Heart left ventricle (tissue), 16 donors: ENCODE data around the gene ADARB1. TPM values are rescaled to one million over a fixed set of nuclear protein-coding genes. Genes with fewer than 3 reads are reported as not detected.
A peak's percentile ranks its signal among the peaks of the same experiment; 100 is the strongest.
"Not testable (repeated sequence)": the region's sequence is repeated elsewhere in the genome, so short reads cannot be mapped to it uniquely, and the experiment has no call there.

Experiments
- ATAC-seq, 4 donors: fragments of 200-7000 bp; cut with Tn5 transposase; one replicate each; pipeline ENCODE4 v1.9.1; 2020 to 2022; ENCODE audit warnings: moderate library complexity in 4 of 4, mild to moderate bottlenecking in 3 of 4, moderate number of reproducible peaks in 1 of 4
- DNase-seq, 5 donors: peaks; one replicate each; pipeline ENCODE4 v3.0.0-alpha.2; 2020
- H3K27ac ChIP-seq, 12 donors: fragments of 200-600 bp; sonication (generic) in 4 of 12; one replicate each; pipeline versions ENCODE4 v1.5.0 to v1.8.0; 2016 to 2022; ENCODE audit warnings: mild to moderate bottlenecking in 2 of 12
- H3K27me3 ChIP-seq, 9 donors: fragments of 200-600 bp; sonication (generic) in 2 of 9; one replicate each; pipeline versions ENCODE4 v1.5.1 to v1.8.0; 2016 to 2022; ENCODE audit warnings: mild to moderate bottlenecking in 3 of 9
- H3K36me3 ChIP-seq, 9 donors: fragments of 200-600 bp; sonication (generic) in 2 of 9; one replicate each; pipeline versions ENCODE4 v1.5.0 to v1.8.0; 2018 to 2022; ENCODE audit warnings: mild to moderate bottlenecking in 2 of 9
- H3K4me1 ChIP-seq, 12 donors: fragments of 200-600 bp; sonication (generic) in 4 of 12; one replicate each; pipeline versions ENCODE4 v1.5.0 to v1.8.0; 2016 to 2022; ENCODE audit warnings: mild to moderate bottlenecking in 3 of 12
- H3K4me3 ChIP-seq, 12 donors: fragments of 200-600 bp; sonication (generic) in 4 of 12; one replicate each; pipeline versions ENCODE4 v1.5.0 to v1.8.0; 2017 to 2022; ENCODE audit warnings: mild to moderate bottlenecking in 9 of 12, moderate library complexity in 4 of 12
- H3K9me3 ChIP-seq, 12 donors: fragments of 200-600 bp; sonication (generic) in 4 of 12; one replicate each; pipeline versions ENCODE4 v1.5.0 to v1.8.0; 2016 to 2022; ENCODE audit warnings: mild to moderate bottlenecking in 1 of 12
- POLR2A ChIP-seq, 2 donors: fragments of 450-650 bp; IDR thresholded peaks; one replicate each; pipeline ENCODE4 v1.6.1; 2017; ENCODE audit warnings: antibody characterized with exemption in 2 of 2, mild to moderate bottlenecking in 2 of 2, moderate library complexity in 2 of 2
- WGBS, 4 donors: extraction: QIAGEN DNeasy Blood & Tissue Kit in 2 of 4; methylation state at CpG; one replicate each; pipeline versions ENCODE4 v1.1.5 to v1.1.7; 2013 to 2018; 5-methylcytosine and 5-hydroxymethylcytosine counted together
- intact Hi-C, 10 donors: fragments of 100-400 bp; cut with DNase I; formaldehyde crosslinking; loops; one replicate each; pipeline versions ENCODE4 v1.11.1 to v1.14.2; 2022
- polyA plus RNA-seq, 2 donors: library from polyadenylated mRNA; stranded (reverse); fragments of 200-250 nt; gene quantifications; one replicate each; pipeline ENCODE4 v1.2.3, GENCODE V29; 2013
- total RNA-seq, 9 donors: library from RNA; depleted of rRNA in 2 of 9; stranded (reverse); fragments of >200 nt in 2 of 9; fragmentation: NEBNext Ultra II Directional in 3 of 9; extraction: Animal tissue kit (Norgen Biotek cat#: 25700) in 3 of 9; gene quantifications; one replicate each; pipeline versions ENCODE4 v1.1.0 to v1.2.4, GENCODE V29; 2016 to 2023
- TF ChIP-seq, protein P1 (sequence below), 12 donors: fragments of 200-600 bp; sonication (generic) in 4 of 12; IDR thresholded peaks; one replicate each; pipeline versions ENCODE4 v1.5.0 to v1.8.0; 2018 to 2022; ENCODE audit warnings: antibody characterized with exemption in 12 of 12, mild to moderate bottlenecking in 5 of 12
- donor health status: ischemic (EF 13 %, LVEDD 7.1; RV severe dilation, severe dysfunction).
- donor health status: healthy with polysubstance abuse.
- donor health status: DM: no; HTN: yes; CAD: no.
- donor health status: DM: no; HTN: no; CAD: no.
- donor health status: ischemic (EF 25% LVEDD 6.9; RV normal size, moderate dysfunction).
- donor health status: ischemic (EF 25% LVEDD 5.7; RV mildly dilated, moderate dysfunction).
- donor health status: healthy.
- donor health status: DM: yes; HTN: yes; CAD: no.
- donor health status: ischemic (EF 35%, LVEDD 5.7; RV mildly dilated, moderate dysfunction).
- donor health status: nonischemic (EF 11% LVEDD 7.7; RV severe dilation, severe dysfunction).
- donor health status: DM: yes; HTN: yes; CAD: no.
- donor health status: PGD.
- donor health status: ischemic (EF 29% LVEDD 5.4; RV normal size, mild dysfunction).
- donor health status: nonischemic (EF 23%, LVEDD 6.1; RV moderate dilation, normal function).

Gene ADARB1
- total and polyA plus RNA-seq, 11 donors: 6.9 to 16.3 (median 12.0) TPM

DNA sequence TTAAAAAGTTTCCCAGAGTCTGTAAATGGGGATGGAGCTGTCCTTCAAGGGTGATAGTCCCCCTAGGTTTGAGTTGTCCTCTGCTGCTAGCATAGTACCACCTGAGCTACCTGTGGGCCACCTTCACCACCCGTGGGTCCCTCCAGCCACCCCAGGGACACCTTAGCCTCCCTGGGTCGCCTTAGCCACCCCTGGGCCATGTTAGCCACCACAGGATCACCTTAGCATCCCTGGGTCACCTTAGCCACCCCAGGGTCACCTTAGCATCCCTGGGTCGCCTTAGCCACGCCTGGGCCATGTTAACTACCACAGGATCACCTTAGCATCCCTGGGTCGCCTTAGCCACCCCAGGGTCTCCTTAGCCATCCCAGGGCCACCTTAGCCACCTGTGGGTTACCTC, 67.1 kb downstream of the ADARB1 start:
- TF ChIP-seq POLR2A (IDR thresholded peaks at IDR 0.05): no peak
- TF ChIP-seq, protein P1, sequence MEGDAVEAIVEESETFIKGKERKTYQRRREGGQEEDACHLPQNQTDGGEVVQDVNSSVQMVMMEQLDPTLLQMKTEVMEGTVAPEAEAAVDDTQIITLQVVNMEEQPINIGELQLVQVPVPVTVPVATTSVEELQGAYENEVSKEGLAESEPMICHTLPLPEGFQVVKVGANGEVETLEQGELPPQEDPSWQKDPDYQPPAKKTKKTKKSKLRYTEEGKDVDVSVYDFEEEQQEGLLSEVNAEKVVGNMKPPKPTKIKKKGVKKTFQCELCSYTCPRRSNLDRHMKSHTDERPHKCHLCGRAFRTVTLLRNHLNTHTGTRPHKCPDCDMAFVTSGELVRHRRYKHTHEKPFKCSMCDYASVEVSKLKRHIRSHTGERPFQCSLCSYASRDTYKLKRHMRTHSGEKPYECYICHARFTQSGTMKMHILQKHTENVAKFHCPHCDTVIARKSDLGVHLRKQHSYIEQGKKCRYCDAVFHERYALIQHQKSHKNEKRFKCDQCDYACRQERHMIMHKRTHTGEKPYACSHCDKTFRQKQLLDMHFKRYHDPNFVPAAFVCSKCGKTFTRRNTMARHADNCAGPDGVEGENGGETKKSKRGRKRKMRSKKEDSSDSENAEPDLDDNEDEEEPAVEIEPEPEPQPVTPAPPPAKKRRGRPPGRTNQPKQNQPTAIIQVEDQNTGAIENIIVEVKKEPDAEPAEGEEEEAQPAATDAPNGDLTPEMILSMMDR (IDR thresholded peaks at IDR 0.05): no peak
- ATAC-seq: no peak
- 94 to 98% (median 96%) methylated on average over 5 of the region's 5 CpGs for WGBS, 4 donors
- DNase-seq: peak in 1 of 5 donors; percentile 1
- no peaks in the 10 kb centered on the region for H3K27me3 ChIP-seq
- intact Hi-C loops: loop anchor here in 9 of 10 donors (2.0 to 10.0 kb wide), 11 partner anchors 63 to 681 kb away; partner anchors contain the start of gene POFUT2 (in 2 of the 9)
- H3K4me3 ChIP-seq: no peak overlapping the region
- H3K36me3 ChIP-seq: peaks cover 0 to 13% (median 5%) of the 10 kb centered on the region in 9 donors
- H3K4me1 ChIP-seq: peaks cover 0 to 28% (median 3%) of the 10 kb centered on the region in 12 donors
- H3K27ac ChIP-seq: no peak overlapping the region
- H3K9me3 ChIP-seq: no peaks in the 10 kb centered on the region

DNA sequence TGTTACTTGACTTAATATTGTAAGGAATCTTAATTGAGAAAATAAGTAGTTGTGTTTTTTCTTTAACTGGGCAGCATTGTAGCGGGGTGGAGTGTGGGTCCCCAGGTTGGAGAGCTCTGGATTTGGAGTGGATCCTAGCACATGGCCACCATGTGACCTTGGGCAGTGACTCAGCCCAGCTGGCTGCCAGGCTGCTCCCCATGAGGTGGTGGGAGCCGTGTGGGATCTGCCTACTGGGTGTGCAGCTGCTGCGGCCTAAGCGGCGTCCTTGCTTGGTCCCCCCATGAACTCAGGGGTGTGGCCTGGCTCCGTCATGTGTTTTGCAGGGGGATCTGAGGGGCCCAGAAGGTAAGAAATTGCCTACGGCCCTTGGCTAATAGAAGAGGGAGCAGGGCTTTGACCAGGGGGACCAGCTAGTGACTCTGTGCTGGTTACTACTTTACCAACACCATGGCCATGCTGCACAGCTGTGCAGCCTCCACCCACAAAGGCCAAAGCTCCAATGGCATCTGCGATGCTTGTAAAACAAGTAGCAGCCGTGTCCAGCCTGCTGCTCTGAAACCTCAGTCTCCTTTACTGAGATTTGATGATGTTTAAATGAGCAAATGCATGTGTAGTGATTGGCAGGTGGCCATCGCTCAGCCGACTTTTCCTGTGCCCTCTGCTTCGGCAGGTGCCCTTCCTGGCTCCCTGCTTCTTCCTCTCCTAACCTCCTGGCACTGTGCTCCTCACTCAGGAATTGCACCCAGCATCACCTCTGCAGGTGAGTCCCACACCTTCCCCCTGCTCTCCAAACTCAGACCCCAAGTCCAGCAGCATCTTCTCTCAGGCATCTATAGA, 68.3 kb downstream of the ADARB1 start:
- H3K27me3 ChIP-seq: no peaks in the 10 kb centered on the region
- TF ChIP-seq POLR2A (IDR thresholded peaks at IDR 0.05): no peak
- 81 to 86% (median 82%) methylated on average over 11 to 12 of the region's 12 CpGs for WGBS, 4 donors
- peak in 2 of 5 donors; percentile 16 to 61 for DNase-seq
- H3K4me3 ChIP-seq: no peak overlapping the region
- H3K36me3 ChIP-seq: peaks cover 0 to 13% (median 5%) of the 10 kb centered on the region in 9 donors
- no peaks in the 10 kb centered on the region for H3K9me3 ChIP-seq
- intact Hi-C loops: loop anchor here in 9 of 10 donors (2.0 to 10.0 kb wide), 11 partner anchors 62 to 680 kb away; partner anchors contain the start of gene POFUT2 (in 2 of the 9)
- H3K27ac ChIP-seq: no peak overlapping the region
- peak in 3 of 4 donors; percentile 34 to 69 (median 61) for ATAC-seq
- peaks cover 0 to 27% (median 4%) of the 10 kb centered on the region in 12 donors for H3K4me1 ChIP-seq

DNA sequence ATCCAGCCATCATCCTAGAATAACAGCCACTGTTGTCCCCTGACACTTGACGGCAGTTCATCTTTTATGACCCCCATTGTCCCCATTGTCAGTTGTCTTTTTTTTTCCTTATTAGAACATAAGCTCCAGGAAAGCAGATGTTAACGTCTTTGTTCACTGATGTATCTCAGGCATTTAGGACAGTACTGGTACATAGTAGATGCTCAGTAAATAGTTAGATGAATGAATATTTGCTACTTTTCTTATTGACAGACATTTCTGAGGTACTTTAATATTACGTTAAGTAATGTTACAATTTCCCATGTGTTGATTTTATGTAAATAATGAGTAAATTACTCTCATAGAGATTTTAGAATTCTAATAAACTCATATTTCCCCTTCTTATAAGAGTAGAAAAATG, 69.5 kb downstream of the ADARB1 start:
- Histone ChIP-seq H3K9me3 (no peaks in the 10 kb centered on the region), H3K27ac (no peak overlapping the region), H3K27me3 (no peaks in the 10 kb centered on the region), H3K36me3 (peaks cover 0 to 13% (median 5%) of the 10 kb centered on the region in 9 donors), H3K4me3 (no peak overlapping the region), H3K4me1 (peaks cover 0 to 23% (median 4%) of the 10 kb centered on the region in 12 donors)
- WGBS, 4 donors: 64 to 98% (median 95%) methylated on average over 3 of the region's 3 CpGs
- ATAC-seq: no peak
- TF ChIP-seq, protein P1 (IDR thresholded peaks at IDR 0.05): no peak
- no peak for TF ChIP-seq POLR2A (IDR thresholded peaks at IDR 0.05)
- no peak for DNase-seq
- intact Hi-C loops: loop anchor here in 9 of 10 donors (2.0 to 10.0 kb wide), 11 partner anchors 61 to 678 kb away; partner anchors contain the start of gene POFUT2 (in 2 of the 9)

DNA sequence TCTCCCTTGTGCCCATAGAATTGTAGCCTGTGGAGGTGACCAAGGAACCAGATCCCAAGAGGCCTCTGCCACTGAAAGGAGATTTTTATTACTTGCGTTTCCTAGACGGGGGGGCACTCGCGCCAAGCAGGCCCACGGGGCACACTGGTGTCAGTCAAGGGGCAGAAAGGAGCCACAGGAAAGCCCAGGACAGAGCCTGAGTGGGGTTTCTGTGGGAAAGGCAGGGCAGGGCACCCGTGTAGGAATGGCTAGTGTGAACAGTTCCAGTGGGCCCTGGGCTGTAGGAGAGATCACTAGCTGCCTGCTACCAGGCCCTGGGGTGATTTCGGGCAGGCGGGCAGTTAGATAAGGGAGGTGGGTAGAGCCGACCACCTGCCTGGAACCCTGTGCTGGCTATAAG, 70.8 kb downstream of the ADARB1 start:
- H3K9me3 ChIP-seq: no peaks in the 10 kb centered on the region
- WGBS, 4 donors: 88 to 95% (median 93%) methylated on average over 8 to 9 of the region's 9 CpGs
- no peak overlapping the region for H3K27ac ChIP-seq
- H3K27me3 ChIP-seq: no peaks in the 10 kb centered on the region
- peaks cover 0 to 23% (median 4%) of the 10 kb centered on the region in 12 donors for H3K4me1 ChIP-seq
- ATAC-seq: no peak
- no peak for TF ChIP-seq POLR2A (IDR thresholded peaks at IDR 0.05)
- TF ChIP-seq, protein P1 (IDR thresholded peaks at IDR 0.05): no peak
- H3K4me3 ChIP-seq: no peak overlapping the region
- peak in 1 of 5 donors; percentile 4 for DNase-seq
- peaks cover 0 to 14% (median 5%) of the 10 kb centered on the region in 9 donors for H3K36me3 ChIP-seq
- intact Hi-C loops: loop anchor here in 9 of 10 donors (5.0 to 10.0 kb wide), 8 partner anchors 60 to 450 kb away; partner anchors contain the start of gene POFUT2 (in 2 of the 9)

DNA sequence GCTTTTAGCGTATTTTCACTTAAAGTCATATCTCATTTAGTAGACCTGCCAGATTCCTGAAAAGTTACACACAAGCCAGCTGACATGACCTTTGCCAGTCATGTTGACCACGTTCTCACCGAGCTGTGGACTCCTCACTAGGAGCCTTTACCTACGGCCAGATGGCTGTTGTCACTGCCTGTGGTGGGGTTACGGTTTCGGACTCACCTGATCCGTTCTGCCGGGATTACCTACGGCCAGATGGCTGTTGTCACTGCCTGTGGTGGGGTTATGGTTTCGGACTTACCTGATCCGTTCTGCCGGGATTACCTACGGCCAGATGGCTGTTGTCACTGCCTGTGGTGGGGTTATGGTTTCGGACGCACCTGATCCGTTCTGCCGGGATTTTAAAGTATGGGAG, 71.5 kb downstream of the ADARB1 start:
- H3K4me1 ChIP-seq: peaks cover 0 to 18% (median 2%) of the 10 kb centered on the region in 12 donors
- H3K27me3 ChIP-seq, ATAC-seq, H3K4me3 ChIP-seq, H3K27ac ChIP-seq, H3K9me3 ChIP-seq: not testable (repeated sequence)
- intact Hi-C loops: loop anchor here in 9 of 10 donors (5.0 to 10.0 kb wide), 8 partner anchors 59 to 449 kb away; partner anchors contain the start of gene POFUT2 (in 2 of the 9)
- peak in 1 of 5 donors; percentile 11 for DNase-seq
- peaks cover 0 to 14% (median 5%) of the 10 kb centered on the region in 9 donors for H3K36me3 ChIP-seq
- WGBS, 4 donors: 95% methylated on average over 17 of the region's 17 CpGs
